SK-N-MC (cell line): ENCODE measurements around the gene C1GALT1C1L.

Experiments
- EZH2 ChIP-seq: fragments of 200-600 bp; sonication (generic); IDR thresholded peaks from one replicate; pipeline ENCODE4 v1.6.1; 2017; ENCODE audit warnings: antibody characterized with exemption
- POLR2AphosphoS5 ChIP-seq: IDR thresholded peaks from 2 replicates; pipeline ENCODE4 v1.6.1; 2012; ENCODE audit warnings: mild to moderate bottlenecking, low read depth, low read length, borderline replicate concordance

GRCh38 chr2:43707255-43708015, 31.2 kb upstream of the C1GALT1C1L start:
- TF ChIP-seq POLR2AphosphoS5 (no peak), EZH2 (no peak)
